ENCODE measurements around the gene SLC25A44.
"Not testable (repeated sequence)": the region's sequence is repeated elsewhere in the genome, so short reads cannot be mapped to it uniquely, and the experiment has no call there.

The SLC25A44 gene

GRCh38 chr1:156164125-156164831, 29.6 kb upstream of the SLC25A44 start:
- DNase-seq: no peak

GRCh38 chr1:156165083-156165482, 28.8 kb upstream of the SLC25A44 start:
- DNase-seq: no peak

GRCh38 chr1:156167536-156167935, 26.4 kb upstream of the SLC25A44 start:
- DNase-seq: no peak

GRCh38 chr1:156172696-156173470, 21.0 kb upstream of the SLC25A44 start:
- DNase-seq: no peak

GRCh38 chr1:156176610-156177210, 17.2 kb upstream of the SLC25A44 start:
- no peak for DNase-seq

GRCh38 chr1:156177919-156178654, 15.8 kb upstream of the SLC25A44 start:
- DNase-seq: no peak

- DNase-seq: no peak
Measured at GRCh38 chr1:156180471-156180870, 13.4 kb upstream of the SLC25A44 start.

GRCh38 chr1:156181391-156181924, 12.4 kb upstream of the SLC25A44 start:
- not testable (repeated sequence) for DNase-seq

GRCh38 chr1:156182010-156182779, 11.7 kb upstream of the SLC25A44 start:
- not testable (repeated sequence) for DNase-seq

- not testable (repeated sequence) for DNase-seq
Measured at GRCh38 chr1:156186347-156187177, 7.3 kb upstream of the SLC25A44 start.

GRCh38 chr1:156190265-156190664, 3.6 kb upstream of the SLC25A44 start:
- not testable (repeated sequence) for DNase-seq

GRCh38 chr1:156191292-156191964, 2.5 kb upstream of the SLC25A44 start:
- DNase-seq: no peak

- DNase-seq: no peak
Measured at GRCh38 chr1:156193208-156193487, 756 bp upstream of the SLC25A44 start.

- DNase-seq: no peak
Measured at GRCh38 chr1:156194300-156194652, 372 bp downstream of the SLC25A44 start.

- no peak for DNase-seq
Measured at GRCh38 chr1:156195853-156196252, 1.9 kb downstream of the SLC25A44 start.

GRCh38 chr1:156196445-156196844, 2.5 kb downstream of the SLC25A44 start:
- DNase-seq: no peak

- DNase-seq: no peak
Measured at GRCh38 chr1:156198831-156199349, 5.0 kb downstream of the SLC25A44 start.

- no peak for DNase-seq
Measured at GRCh38 chr1:156200044-156200443, 6.1 kb downstream of the SLC25A44 start.

- no peak for DNase-seq
Measured at GRCh38 chr1:156203331-156203730, 9.4 kb downstream of the SLC25A44 start.

GRCh38 chr1:156204686-156205085, 10.8 kb downstream of the SLC25A44 start:
- DNase-seq: no peak

- no peak for DNase-seq
Measured at GRCh38 chr1:156211243-156211642, 17.3 kb downstream of the SLC25A44 start.
